HCT116 (cell line): Measurements from ENCODE around the gene DNHD1. TPM values are rescaled to one million over a fixed set of nuclear protein-coding genes. Genes with fewer than 3 reads are reported as not detected.

Source experiments
- ATAC-seq: fragments of 200-7000 bp; cut with Tn5 transposase; 2 replicates; pipeline ENCODE4 v1.9.1; 2020; ENCODE audit warnings: mild to moderate bottlenecking, moderate library complexity
- BruUV-seq: library from RNA; stranded (reverse); fragments of 400-500 nt; replicated peaks from 2 replicates; lab custom pipeline; 2021; lab: Mats Ljungman, UMichigan
- CTCF ChIA-PET: fragments of 300-600 bp; sonication (Branson Sonifier 250); formaldehyde crosslinking; loops from one replicate; lab custom pipeline; 2021; ENCODE audit warnings: antibody characterized with exemption; lab: Charles Lee
- POLR2A ChIA-PET: fragments of 300-600, 350-600 bp; sonication (Branson Sonifier 250); formaldehyde crosslinking; loops from one replicate; lab custom pipeline; 2021; ENCODE audit warnings: antibody characterized with exemption; lab: Charles Lee
- RAD21 ChIA-PET, 2 experiments: fragments of 300-600 bp; sonication (Branson Sonifier 250); formaldehyde crosslinking; loops; one replicate each; lab custom pipeline; 2023; ENCODE audit warnings: low total read pairs in 2 of 2; ENCODE audit not compliant: uncharacterized antibody in 2 of 2, unreplicated experiment in 2 of 2, low non-redundant PET in 1 of 2; lab: Charles Lee
- DNase-seq: peaks from one replicate; pipeline ENCODE4 v3.0.0-alpha.2; 2010; ENCODE audit warnings: low read depth, low spot score
- H2AFZ ChIP-seq: fragments of 200-600 bp; shearing (Covaris generic), sonication (generic); 2 replicates; pipeline ENCODE4 v1.6.1; 2017; ENCODE audit warnings: low read depth, mixed run types, mixed read lengths, antibody characterized with exemption, low read length; ENCODE audit not compliant: poor library complexity, severe bottlenecking
- H3K27ac ChIP-seq: 2 replicates; pipeline ENCODE4 v1.5.1; 2012; ENCODE audit warnings: low read depth, low read length
- H3K27me3 ChIP-seq: fragments of 200-600 bp; sonication (generic); 2 replicates; pipeline ENCODE4 v1.6.1; 2016; ENCODE audit warnings: mixed run types, low read length, mixed read lengths; ENCODE audit not compliant: insufficient read depth
- H3K36me3 ChIP-seq, 2 experiments: fragments of 200-500 bp in 1 of 2; fragments of 200-600 bp in 1 of 2; sonication (Bioruptor generic) in 1 of 2; sonication (generic) in 1 of 2; 2 replicates each; pipeline versions ENCODE4 v1.5.1 to v1.6.1; 2014 to 2016; ENCODE audit warnings: low read length in 2 of 2, inconsistent platforms in 1 of 2, mixed read lengths in 1 of 2, mixed run types in 1 of 2; ENCODE audit not compliant: insufficient read depth in 2 of 2, control insufficient read depth in 1 of 2
- H3K4me1 ChIP-seq, 2 experiments: fragments of 200-600 bp in 1 of 2; sonication (generic) in 1 of 2; 2 replicates each; pipeline versions ENCODE4 v1.5.1 to v1.6.1; 2012 to 2017; ENCODE audit warnings: low read length in 2 of 2, inconsistent platforms in 1 of 2, mild to moderate bottlenecking in 1 of 2, mixed read lengths in 1 of 2, mixed run types in 1 of 2, moderate library complexity in 1 of 2; ENCODE audit not compliant: insufficient read depth in 2 of 2, control insufficient read depth in 1 of 2
- H3K4me2 ChIP-seq: fragments of 200-600 bp; sonication (generic); 2 replicates; pipeline ENCODE4 v1.6.1; 2017; ENCODE audit warnings: mixed run types, low read length, mixed read lengths
- H3K4me3 ChIP-seq, 2 experiments: fragments of 200-600 bp in 1 of 2; sonication (generic) in 1 of 2; replicated peaks in 1 of 2; 2 replicates each; pipeline ENCODE4 v1.5.1; 2011 to 2016; ENCODE audit warnings: low read length in 2 of 2, control low read depth in 1 of 2, low read depth in 1 of 2, mild to moderate bottlenecking in 1 of 2, mixed read lengths in 1 of 2, mixed run types in 1 of 2
- H3K79me2 ChIP-seq: fragments of 200-600 bp; sonication (generic); 2 replicates; pipeline ENCODE4 v1.6.1; 2017; ENCODE audit warnings: mild to moderate bottlenecking, mixed run types, low read length, moderate library complexity, mixed read lengths; ENCODE audit not compliant: insufficient read depth
- H3K9ac ChIP-seq: fragments of 200-600 bp; sonication (generic); 2 replicates; pipeline ENCODE4 v1.6.1; 2016; ENCODE audit warnings: low read length, mixed read lengths
- H3K9me2 ChIP-seq: fragments of 200-600 bp; sonication (generic), shearing (Covaris generic); 2 replicates; pipeline ENCODE4 v1.6.1; 2017; ENCODE audit warnings: mixed run types, mild to moderate bottlenecking, moderate library complexity; ENCODE audit not compliant: insufficient read depth
- H3K9me3 ChIP-seq, 2 experiments: fragments of 200-500 bp in 1 of 2; fragments of 200-600 bp in 1 of 2; sonication (Bioruptor generic) in 1 of 2; sonication (generic) in 1 of 2; 2 replicates each; pipeline ENCODE4 v1.6.1; 2014 to 2017; ENCODE audit warnings: low read length in 2 of 2, mixed read lengths in 2 of 2, inconsistent platforms in 1 of 2, low read depth in 1 of 2, mild to moderate bottlenecking in 1 of 2, mixed run types in 1 of 2, moderate library complexity in 1 of 2; ENCODE audit not compliant: control insufficient read depth in 1 of 2, insufficient read depth in 1 of 2
- H4K20me1 ChIP-seq: fragments of 200-600 bp; sonication (generic), shearing (Covaris generic); 2 replicates; pipeline ENCODE4 v1.6.1; 2017; ENCODE audit warnings: mixed run types, mild to moderate bottlenecking, moderate library complexity; ENCODE audit not compliant: insufficient read depth
- CEBPB ChIP-seq: IDR thresholded peaks from 2 replicates; pipeline ENCODE4 v1.6.1; 2012; ENCODE audit warnings: low read depth
- EGR1 ChIP-seq: IDR thresholded peaks from 2 replicates; pipeline ENCODE4 v1.6.1; 2012; ENCODE audit warnings: low read depth
- EZH2phosphoT487 ChIP-seq: fragments of 200-600 bp; IDR thresholded peaks from 2 replicates; pipeline ENCODE4 v1.6.1; 2018; ENCODE audit warnings: antibody characterized with exemption, borderline replicate concordance
- POLR2A ChIP-seq: IDR thresholded peaks from 2 replicates; pipeline ENCODE4 v1.7.0; 2011; ENCODE audit warnings: borderline replicate concordance; ENCODE audit not compliant: insufficient read depth, insufficient read length; ENCODE audit errors: extremely low read depth
- POLR2AphosphoS5 ChIP-seq: IDR thresholded peaks from 2 replicates; pipeline ENCODE4 v1.6.1; 2011; ENCODE audit warnings: mild to moderate bottlenecking, low read depth, low read length, moderate library complexity
- SP1 ChIP-seq: IDR thresholded peaks from 2 replicates; pipeline ENCODE4 v1.6.1; 2012; ENCODE audit warnings: low read depth
- TCF7L2 ChIP-seq: IDR thresholded peaks from 2 replicates; pipeline ENCODE4 v1.7.0; 2011; ENCODE audit warnings: borderline replicate concordance, inconsistent platforms; ENCODE audit not compliant: insufficient read depth, insufficient read length; ENCODE audit errors: extremely low read depth
- YY1 ChIP-seq: IDR thresholded peaks from 2 replicates; pipeline ENCODE4 v1.6.1; 2011; ENCODE audit warnings: low read length, low read depth, moderate library complexity, mild to moderate bottlenecking; ENCODE audit not compliant: insufficient replicate concordance; ENCODE audit errors: extremely low read depth
- ZFX ChIP-seq: fragments of 450-650 bp; IDR thresholded peaks from 2 replicates; pipeline ENCODE4 v1.6.1; 2017
- intact Hi-C: fragments of 100-400 bp; cut with micrococcal nuclease; formaldehyde crosslinking; loops from 2 replicates; pipeline ENCODE4 v1.10.0; 2022
- total RNA-seq: library from RNA; stranded (reverse); gene quantifications from one replicate; pipeline ENCODE4 v1.2.1, GENCODE V29; 2021; ENCODE audit not compliant: unreplicated experiment
- TF ChIP-seq, protein P1 (sequence below), 3 experiments: fragments of 200-600 bp in 1 of 3; sonication (generic) in 1 of 3; IDR thresholded peaks in 2 of 3; conservative IDR thresholded peaks in 1 of 3; 2 replicates each; pipeline ENCODE4 v1.5.1; 2012 to 2017; ENCODE audit warnings: low read depth in 2 of 3, low read length in 2 of 3, antibody characterized with exemption in 1 of 3, borderline replicate concordance in 1 of 3, control low read depth in 1 of 3, mild to moderate bottlenecking in 1 of 3, mixed read lengths in 1 of 3, mixed run types in 1 of 3, moderate library complexity in 1 of 3; ENCODE audit not compliant: insufficient read depth in 1 of 3
- TF ChIP-seq, protein P2 (sequence below): IDR thresholded peaks from 2 replicates; pipeline ENCODE4 v1.6.1; 2012
- TF ChIP-seq, protein P3 (sequence below): IDR thresholded peaks from 2 replicates; pipeline ENCODE4 v1.6.1; 2012

Gene DNHD1
- total RNA-seq, 1 experiment from 2014 or later = 8.0 TPM

DNA sequence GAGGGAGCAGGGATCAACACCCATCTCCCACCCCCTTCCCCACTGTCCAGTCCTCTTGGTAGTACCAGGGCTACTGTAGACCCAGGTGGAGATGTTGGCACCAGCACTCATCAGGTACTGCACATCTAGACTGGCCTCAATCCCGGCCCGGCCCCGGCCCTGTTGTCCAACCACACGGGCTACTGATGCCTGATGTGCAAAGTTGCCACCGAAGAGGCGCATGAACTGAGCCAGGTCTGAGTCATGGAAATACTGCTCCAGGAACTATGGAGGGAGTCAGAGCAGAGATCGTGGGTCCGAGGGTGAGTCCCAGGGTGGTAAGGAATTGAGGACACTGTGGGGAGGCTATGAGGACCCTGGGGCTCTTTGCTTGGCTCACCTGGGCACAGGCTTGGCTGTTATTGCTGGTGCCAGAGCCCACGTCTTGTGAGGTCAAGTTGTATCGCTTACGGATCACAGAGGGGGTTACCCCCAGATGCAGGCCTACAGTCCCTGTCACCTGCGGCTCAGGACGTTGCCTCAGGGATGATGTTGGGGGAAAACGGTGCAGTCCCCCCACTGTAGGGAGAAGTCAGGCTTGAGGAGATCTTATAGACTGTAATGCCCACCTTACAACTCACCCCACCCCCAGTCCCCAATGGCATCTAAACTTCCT lies 119.6 kb downstream of the DNHD1 start:
- H3K27ac ChIP-seq = no peak overlapping the region
- H3K27me3 ChIP-seq = no peaks in the 10 kb centered on the region
- TF ChIP-seq POLR2A (no peak), EGR1 (no peak), YY1 (no peak), SP1 (no peak), ZFX (no peak), CEBPB (no peak), EZH2phosphoT487 (no peak), TCF7L2 (no peak), POLR2AphosphoS5 (no peak)
- TF ChIP-seq, protein P1, sequence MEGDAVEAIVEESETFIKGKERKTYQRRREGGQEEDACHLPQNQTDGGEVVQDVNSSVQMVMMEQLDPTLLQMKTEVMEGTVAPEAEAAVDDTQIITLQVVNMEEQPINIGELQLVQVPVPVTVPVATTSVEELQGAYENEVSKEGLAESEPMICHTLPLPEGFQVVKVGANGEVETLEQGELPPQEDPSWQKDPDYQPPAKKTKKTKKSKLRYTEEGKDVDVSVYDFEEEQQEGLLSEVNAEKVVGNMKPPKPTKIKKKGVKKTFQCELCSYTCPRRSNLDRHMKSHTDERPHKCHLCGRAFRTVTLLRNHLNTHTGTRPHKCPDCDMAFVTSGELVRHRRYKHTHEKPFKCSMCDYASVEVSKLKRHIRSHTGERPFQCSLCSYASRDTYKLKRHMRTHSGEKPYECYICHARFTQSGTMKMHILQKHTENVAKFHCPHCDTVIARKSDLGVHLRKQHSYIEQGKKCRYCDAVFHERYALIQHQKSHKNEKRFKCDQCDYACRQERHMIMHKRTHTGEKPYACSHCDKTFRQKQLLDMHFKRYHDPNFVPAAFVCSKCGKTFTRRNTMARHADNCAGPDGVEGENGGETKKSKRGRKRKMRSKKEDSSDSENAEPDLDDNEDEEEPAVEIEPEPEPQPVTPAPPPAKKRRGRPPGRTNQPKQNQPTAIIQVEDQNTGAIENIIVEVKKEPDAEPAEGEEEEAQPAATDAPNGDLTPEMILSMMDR (IDR thresholded peaks at IDR 0.05 in 2 of 3, conservative IDR thresholded peaks at IDR 0.05 in 1 of 3; ENCODE audit: borderline replicate concordance in 1 of 3, insufficient read depth in 1 of 3, low read depth in 2 of 3, low read length in 2 of 3) = no peak
- TF ChIP-seq, protein P2, sequence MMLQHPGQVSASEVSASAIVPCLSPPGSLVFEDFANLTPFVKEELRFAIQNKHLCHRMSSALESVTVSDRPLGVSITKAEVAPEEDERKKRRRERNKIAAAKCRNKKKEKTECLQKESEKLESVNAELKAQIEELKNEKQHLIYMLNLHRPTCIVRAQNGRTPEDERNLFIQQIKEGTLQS = no peak
- TF ChIP-seq, protein P3, sequence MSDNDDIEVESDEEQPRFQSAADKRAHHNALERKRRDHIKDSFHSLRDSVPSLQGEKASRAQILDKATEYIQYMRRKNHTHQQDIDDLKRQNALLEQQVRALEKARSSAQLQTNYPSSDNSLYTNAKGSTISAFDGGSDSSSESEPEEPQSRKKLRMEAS = no peak
- no peak for ATAC-seq
- H3K79me2 ChIP-seq = peaks cover 12% of the 10 kb centered on the region; the same call in 1 of the 2 replicates
- H3K9ac ChIP-seq = no peak overlapping the region
- POLR2A ChIA-PET = no interaction called here
- H3K4me2 ChIP-seq = no peak overlapping the region
- RAD21 ChIA-PET = no interaction called here
- no peak for DNase-seq
- no peaks in the 10 kb centered on the region for H4K20me1 ChIP-seq
- CTCF ChIA-PET = no interaction called here
- H2AFZ ChIP-seq = no peak overlapping the region
- H3K9me2 ChIP-seq = no peaks in the 10 kb centered on the region
- intact Hi-C loops = no loop called here
- BruUV-seq = no TSS peak
- H3K36me3 ChIP-seq = peaks cover 0 to 4% of the 10 kb centered on the region in 2 experiments; a peak in 1 of 4 replicates
- H3K4me1 ChIP-seq = peaks cover 5 to 26% of the 10 kb centered on the region in 2 experiments; a peak in 3 of 4 replicates
- no peak overlapping the region for H3K4me3 ChIP-seq
- no peaks in the 10 kb centered on the region for H3K9me3 ChIP-seq
